SH-SY5Y (cell line): ENCODE results near the gene SPATS2.

Experiments used
- GATA2 ChIP-seq: IDR thresholded peaks from 2 replicates; pipeline ENCODE4 v1.6.1; 2011; ENCODE audit warnings: mild to moderate bottlenecking, low read depth, low read length
- GATA3 ChIP-seq: IDR thresholded peaks from 2 replicates; pipeline ENCODE4 v1.6.1; 2011; ENCODE audit warnings: low read depth, mild to moderate bottlenecking, low read length, moderate library complexity

GRCh38 chr12:49422114-49422513, 54.9 kb downstream of the SPATS2 start:
- no peak for TF ChIP-seq GATA2
- TF ChIP-seq GATA3 = no peak
